D721Med (cell line): Measurements from ENCODE around the gene KRT74.

Source experiments
- DNase-seq: peaks from one replicate; pipeline ENCODE4 v3.0.0; 2011; ENCODE audit warnings: low spot score; ENCODE audit not compliant: insufficient read length
- FAIRE-seq: peaks from 2 replicates; lab custom pipeline; 2011; peaks lifted over from hg19 to GRCh38; lab: Jason Lieb, UNC
- TF ChIP-seq, protein P1 (sequence below): IDR thresholded peaks from 2 replicates; pipeline ENCODE4 v1.5.1; 2012; ENCODE audit warnings: mild to moderate bottlenecking, control low read depth; ENCODE audit not compliant: insufficient read depth; ENCODE audit errors: missing control alignments

KRT74 gene

DNA sequence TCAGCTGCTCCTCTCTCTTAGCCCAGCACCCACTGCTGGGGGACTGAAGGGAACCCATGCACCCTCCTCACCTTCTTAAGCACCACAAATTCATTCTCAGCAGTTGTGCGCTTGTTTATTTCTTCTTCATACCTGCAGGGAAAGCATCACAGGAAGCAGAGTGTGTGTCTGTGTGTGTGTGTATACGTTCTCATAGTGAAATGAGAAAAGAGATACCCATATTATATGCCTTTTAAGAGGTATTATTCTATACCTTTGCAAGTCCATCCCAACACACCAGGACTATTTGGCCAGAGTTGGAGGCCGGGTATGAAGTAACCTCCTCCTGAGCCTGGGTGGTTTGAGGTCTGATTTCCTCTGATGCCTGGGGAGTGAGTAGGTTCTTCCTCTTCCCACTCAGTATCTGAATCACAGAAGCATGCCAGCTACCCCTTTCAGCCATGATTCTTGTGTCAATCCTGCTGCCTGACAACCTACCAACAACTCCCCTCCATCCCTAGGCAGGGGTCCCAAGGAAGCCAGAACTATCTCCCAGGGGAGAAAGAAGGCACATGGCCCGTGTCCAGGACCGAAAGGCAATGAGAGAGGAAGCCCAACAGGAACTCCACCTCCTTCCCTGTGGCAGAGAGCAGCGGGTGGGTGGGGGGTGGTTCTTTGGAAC is 41.7 kb upstream of the KRT74 start:
- TF ChIP-seq, protein P1, sequence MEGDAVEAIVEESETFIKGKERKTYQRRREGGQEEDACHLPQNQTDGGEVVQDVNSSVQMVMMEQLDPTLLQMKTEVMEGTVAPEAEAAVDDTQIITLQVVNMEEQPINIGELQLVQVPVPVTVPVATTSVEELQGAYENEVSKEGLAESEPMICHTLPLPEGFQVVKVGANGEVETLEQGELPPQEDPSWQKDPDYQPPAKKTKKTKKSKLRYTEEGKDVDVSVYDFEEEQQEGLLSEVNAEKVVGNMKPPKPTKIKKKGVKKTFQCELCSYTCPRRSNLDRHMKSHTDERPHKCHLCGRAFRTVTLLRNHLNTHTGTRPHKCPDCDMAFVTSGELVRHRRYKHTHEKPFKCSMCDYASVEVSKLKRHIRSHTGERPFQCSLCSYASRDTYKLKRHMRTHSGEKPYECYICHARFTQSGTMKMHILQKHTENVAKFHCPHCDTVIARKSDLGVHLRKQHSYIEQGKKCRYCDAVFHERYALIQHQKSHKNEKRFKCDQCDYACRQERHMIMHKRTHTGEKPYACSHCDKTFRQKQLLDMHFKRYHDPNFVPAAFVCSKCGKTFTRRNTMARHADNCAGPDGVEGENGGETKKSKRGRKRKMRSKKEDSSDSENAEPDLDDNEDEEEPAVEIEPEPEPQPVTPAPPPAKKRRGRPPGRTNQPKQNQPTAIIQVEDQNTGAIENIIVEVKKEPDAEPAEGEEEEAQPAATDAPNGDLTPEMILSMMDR: no peak
- DNase-seq (no peak), FAIRE-seq (no peak)

DNA sequence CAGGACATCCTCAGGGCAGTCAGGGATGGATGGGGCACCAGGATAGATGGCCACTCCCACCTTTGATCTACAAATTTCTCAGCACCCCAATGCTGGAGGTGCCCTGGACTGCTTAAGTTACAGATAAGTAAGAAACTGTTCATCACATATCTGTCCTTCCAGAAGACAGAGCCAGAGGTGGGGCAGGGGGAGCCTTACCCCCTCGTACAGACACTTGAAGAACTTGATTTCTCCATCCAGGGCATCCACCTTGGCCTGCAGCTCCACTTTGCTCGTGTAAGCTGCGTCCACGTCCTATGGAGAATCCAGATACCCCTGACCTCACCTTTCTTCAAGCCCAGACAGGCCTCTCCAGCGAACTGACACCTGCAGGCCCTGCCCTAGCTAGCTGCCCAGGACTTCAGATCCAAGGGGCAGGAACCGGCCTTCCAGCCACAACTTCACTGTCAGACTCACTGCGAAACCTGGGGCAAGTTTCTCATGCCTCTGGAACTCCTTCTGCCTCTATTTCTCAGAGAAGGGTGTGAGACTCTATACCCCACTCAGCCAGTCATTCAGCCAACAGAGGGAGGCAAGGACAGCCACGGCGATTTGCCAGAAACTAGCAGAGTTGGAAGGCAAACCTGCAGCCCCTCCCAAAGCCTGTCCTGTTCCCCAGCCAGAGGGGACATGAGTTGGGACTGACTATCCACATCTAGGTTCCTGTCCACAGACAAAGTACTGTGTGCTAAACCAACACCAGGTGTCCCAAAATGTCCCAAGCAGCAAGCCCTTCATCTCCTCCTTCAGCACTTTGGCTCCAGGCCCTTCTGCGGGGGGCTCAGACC is 41.0 kb upstream of the KRT74 start:
- no peak for FAIRE-seq

DNA sequence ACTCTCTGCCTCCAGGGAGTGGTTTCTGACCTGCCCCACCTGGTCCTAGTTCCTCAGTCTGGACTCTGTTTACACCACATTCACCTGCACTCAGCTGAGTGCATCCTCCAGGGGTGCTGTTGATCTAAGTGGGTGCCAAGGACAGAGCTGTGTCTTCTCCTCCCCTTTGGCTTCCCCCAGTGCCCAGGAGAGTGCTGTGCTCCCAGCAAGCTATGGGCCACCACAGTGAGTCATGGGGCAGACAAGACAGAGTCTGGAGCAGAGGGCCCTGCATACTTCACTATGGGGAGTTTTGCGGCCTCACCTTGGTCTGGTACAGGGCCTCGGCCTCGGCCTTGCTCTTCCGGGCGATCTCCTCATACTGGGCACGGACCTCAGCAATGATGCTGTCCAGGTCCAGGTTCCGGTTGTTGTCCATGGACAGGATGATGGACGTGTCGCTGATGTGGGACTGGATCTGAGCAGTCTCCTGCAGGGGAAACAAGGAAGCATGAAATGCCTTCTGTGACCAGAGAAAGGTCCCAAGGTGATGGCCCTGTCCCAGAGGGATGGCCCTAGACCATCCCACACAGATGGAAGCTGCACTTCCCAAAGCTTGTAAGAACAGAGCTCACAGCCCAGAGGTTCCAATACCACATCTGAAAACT is 39.9 kb upstream of the KRT74 start:
- FAIRE-seq (no peak), DNase-seq (no peak)
- TF ChIP-seq, protein P1: no peak

More for the DNA sequence above, 41.0 kb upstream of the KRT74 start:
- TF ChIP-seq, protein P1: no peak
- no peak for DNase-seq

DNA sequence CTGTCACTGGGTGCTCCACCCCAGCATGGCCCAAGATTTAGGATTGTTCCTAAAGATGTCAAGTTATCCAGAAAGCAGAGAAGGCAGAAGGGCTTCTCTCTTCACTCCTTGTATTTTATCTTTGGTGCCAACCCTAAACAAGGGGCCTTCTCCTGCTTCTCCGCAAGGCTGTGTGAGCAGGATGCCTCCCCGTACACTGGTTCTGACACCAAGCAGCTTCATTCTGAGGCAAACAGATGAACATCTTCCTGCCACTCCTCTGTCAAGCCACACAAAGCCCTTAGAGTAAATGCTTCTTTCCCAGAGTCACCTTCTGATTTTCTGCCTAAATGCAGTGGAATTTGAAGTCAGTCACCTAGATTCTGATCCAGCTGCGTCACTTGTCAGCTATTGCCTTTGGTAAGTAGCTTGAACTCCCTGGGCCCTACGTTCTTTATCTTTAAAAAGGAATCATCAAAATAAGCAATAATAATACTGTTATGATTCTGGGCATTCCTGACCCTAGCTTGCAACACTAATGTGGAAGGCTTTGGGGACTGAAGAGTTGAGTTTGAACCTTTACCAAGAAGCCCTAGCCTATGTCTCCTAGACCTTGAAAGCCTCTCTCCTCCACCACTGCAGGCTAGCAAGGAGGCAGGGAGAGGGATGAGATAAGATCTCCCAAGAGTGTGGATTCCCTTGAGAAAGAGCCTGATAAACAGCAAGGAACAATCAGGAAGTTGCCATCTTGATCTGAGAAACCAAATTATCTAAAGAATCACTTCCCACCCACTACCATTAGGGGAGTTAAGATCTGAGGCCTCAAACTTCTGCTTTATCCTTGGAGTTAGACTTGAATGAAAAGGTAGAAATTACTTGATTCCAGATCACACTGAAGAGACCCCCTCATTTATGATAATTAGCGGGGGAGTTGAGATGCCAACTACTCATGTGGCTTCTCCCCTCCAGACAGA is 39.1 kb upstream of the KRT74 start:
- DNase-seq (no peak), FAIRE-seq (no peak)
- TF ChIP-seq, protein P1: no peak

DNA sequence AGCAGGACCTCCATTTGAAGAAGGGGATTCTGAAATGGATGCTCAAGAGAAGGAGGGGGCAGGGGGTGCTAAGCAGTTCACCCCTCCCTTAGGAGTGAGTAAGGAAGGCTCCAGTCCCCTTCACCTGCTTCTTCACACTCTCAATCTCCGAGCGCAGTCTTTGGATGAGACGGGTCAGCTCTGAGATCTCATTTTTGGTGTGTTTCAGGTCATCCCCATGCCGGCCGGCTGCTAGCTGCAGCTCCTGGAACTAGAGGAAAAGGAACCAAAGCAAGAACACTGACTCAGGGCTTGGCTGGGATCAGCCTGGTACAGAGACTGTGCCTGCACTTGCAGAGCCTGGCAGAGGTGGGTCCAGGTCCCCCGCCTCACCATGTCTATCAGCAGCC is 37.4 kb upstream of the KRT74 start:
- DNase-seq (no peak), FAIRE-seq (no peak)
- TF ChIP-seq, protein P1: no peak

DNA sequence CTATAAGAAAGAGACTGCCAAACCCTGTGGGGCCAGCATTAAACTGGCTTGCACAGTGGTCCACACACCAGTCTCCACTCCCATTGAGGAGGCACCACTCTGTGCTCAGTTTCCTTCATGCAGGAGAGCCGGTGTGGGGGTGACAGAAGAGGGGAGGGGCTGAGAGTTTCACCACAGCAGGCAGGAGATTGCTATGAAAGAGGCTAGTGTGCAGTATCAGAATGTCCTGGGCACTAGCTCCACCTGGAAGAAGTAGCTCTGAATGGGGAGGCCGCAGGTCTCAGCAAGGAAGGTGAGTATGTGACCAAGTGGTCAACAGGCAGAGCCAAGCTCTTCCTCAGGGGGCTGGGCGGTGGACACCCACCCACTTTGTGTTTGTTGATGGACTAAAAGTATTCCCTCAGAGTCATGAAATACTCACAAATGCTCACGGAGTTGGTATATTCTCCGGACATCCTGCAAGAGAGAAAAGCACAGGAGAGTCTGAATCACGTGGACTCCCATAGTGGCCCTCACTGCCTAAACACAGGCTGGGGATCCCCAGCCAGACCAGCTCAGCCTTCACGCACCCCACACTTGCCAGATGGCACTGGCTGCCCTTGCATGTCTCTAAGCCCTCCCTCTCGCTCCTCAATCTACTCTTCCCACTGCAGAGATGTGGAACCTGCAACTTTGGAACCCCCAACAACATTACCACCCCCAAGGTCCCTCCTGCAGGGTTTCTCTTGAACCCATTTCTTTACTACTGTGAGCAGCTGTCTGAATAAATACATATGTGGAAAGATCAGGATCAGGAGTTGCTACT is 35.4 kb upstream of the KRT74 start:
- TF ChIP-seq, protein P1: no peak
- DNase-seq: no peak

More for the DNA sequence above, 35.4 kb upstream of the KRT74 start:
- no peak for FAIRE-seq
